HUES6 (cell line): ENCODE measurements around the gene MRPL4.

Experiments
- H3K27ac ChIP-seq: 2 replicates; pipeline ENCODE4 v1.7.0; 2013; ENCODE audit warnings: low read depth, mild to moderate bottlenecking, low read length, inconsistent platforms
- H3K27me3 ChIP-seq: 2 replicates; pipeline ENCODE4 v1.6.1; 2013; ENCODE audit warnings: low read length; ENCODE audit not compliant: control insufficient read depth, insufficient read depth
- H3K36me3 ChIP-seq: 2 replicates; pipeline ENCODE4 v1.6.1; 2013; ENCODE audit warnings: low read length; ENCODE audit not compliant: control insufficient read depth, insufficient read depth
- H3K4me1 ChIP-seq: 2 replicates; pipeline ENCODE4 v1.6.1; 2013; ENCODE audit warnings: low read length; ENCODE audit not compliant: control insufficient read depth, insufficient read depth
- H3K4me3 ChIP-seq: 2 replicates; pipeline ENCODE4 v1.5.1; 2013; ENCODE audit warnings: low read depth, low read length
- H3K9ac ChIP-seq: one replicate; pipeline ENCODE4 v1.6.1; 2013; ENCODE audit warnings: mild to moderate bottlenecking, low read length
- H3K9me3 ChIP-seq: 2 replicates; pipeline ENCODE4 v1.6.1; 2013; ENCODE audit warnings: low read depth, low read length; ENCODE audit not compliant: control insufficient read depth, insufficient read depth

MRPL4 gene

DNA sequence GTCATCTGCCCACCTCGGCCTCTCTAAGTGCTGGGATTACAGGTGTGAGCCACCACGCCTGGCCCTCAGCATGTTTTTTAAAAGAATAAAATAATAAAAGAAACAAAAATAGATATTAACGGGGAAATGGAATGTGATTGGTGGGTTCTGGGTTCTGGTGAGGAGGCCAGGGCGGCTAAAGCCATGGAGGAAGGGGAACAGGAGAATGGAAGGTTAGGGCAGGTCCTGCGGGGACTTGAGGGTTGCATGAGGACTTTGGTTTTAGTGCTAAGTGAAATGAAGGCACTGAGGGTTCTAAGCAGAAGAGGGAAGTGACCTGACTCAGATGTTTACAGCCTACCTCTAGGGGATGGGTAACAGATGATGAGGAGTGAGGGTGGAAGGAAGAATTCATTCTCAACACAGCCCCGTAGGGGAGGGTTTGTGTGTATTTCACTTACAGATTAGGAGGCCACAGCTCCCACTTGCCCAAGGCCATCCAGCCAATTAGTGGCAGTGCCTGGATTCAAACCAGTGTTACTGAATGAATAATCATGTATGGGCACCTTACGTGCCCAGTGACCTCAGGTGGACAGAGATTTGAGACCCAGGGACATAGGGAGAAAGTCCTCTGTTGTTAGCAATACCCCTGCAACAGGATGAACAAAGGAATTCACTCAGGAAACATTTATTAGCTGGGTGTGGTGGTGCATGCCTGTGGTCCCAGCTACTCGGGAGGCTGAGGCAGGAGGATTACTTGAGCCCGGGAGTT lies 6.7 kb upstream of the MRPL4 start:
- no peak overlapping the region for H3K9ac ChIP-seq
- no peaks in the 10 kb centered on the region for H3K27me3 ChIP-seq
- no peak overlapping the region for H3K27ac ChIP-seq
- H3K4me1 ChIP-seq: peaks cover 4% of the 10 kb centered on the region; the same call in 1 of the 2 replicates
- no peaks in the 10 kb centered on the region for H3K36me3 ChIP-seq
- no peak overlapping the region for H3K4me3 ChIP-seq
- H3K9me3 ChIP-seq: no peaks in the 10 kb centered on the region

GRCh38 chr19:10246511-10246910 lies 5.5 kb upstream of the MRPL4 start:
- no peaks in the 10 kb centered on the region for H3K9me3 ChIP-seq
- no peak overlapping the region for H3K9ac ChIP-seq
- no peak overlapping the region for H3K27ac ChIP-seq
- H3K36me3 ChIP-seq: no peaks in the 10 kb centered on the region
- H3K4me3 ChIP-seq: no peak overlapping the region
- H3K4me1 ChIP-seq: peaks cover 4% of the 10 kb centered on the region; the same call in 1 of the 2 replicates
- no peaks in the 10 kb centered on the region for H3K27me3 ChIP-seq

DNA sequence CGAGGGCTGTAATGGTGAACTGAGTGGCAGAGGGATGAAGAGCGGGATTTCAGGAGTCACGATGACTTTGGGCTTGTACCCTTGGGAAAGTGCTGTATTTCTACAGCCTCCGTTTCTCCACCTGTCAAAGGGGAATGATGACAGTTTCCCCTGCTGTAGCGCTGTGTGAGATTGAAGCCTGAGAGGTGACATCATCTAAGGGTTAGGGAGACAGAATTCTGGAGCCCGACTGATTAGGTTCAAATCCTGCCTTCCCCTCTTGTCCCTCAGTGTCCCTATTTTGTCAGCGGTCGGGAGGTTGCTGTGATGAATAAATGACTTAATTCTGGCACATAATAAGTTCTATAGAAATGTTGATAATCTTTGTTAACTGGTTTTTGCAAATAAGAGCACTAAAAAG lies 693 bp downstream of the MRPL4 start:
- peak overlapping the region; percentile 68 for H3K4me3 ChIP-seq
- no peaks in the 10 kb centered on the region for H3K9me3 ChIP-seq
- H3K4me1 ChIP-seq: peaks cover 4% of the 10 kb centered on the region
- H3K27ac ChIP-seq: peak overlapping the region; percentile 1; the same call in 1 of the 2 replicates
- no peaks in the 10 kb centered on the region for H3K27me3 ChIP-seq
- H3K9ac ChIP-seq: peak overlapping the region; percentile 75
- H3K36me3 ChIP-seq: peaks cover 35% of the 10 kb centered on the region

GRCh38 chr19:10254244-10254643 lies 2.2 kb downstream of the MRPL4 start:
- Histone ChIP-seq H3K9me3 (no peaks in the 10 kb centered on the region), H3K36me3 (peaks cover 46% of the 10 kb centered on the region), H3K4me1 (peaks cover 6% of the 10 kb centered on the region)

DNA sequence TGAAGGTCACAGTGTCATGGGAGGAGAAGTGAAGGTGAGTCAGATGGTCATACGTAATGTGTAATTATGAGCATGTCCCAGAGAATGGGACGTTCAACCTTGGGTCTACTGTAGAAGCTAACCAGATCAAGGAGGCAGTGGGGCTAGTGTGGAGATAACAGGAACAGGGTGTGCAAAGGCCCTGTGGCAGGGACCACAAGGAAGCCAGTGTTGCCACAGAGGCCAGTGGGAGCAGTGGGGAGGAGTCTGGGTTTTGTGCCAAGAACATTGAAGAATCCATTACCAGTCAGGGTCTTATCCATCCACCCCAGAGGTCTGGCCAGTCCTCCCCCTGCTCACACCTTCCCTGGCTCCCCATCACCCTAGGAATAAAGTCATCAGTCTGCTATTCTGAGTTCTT lies 3.3 kb downstream of the MRPL4 start:
- H3K9me3 ChIP-seq: no peaks in the 10 kb centered on the region
- peaks cover 7% of the 10 kb centered on the region for H3K4me1 ChIP-seq
- no peak overlapping the region for H3K27ac ChIP-seq
- peaks cover 53% of the 10 kb centered on the region for H3K36me3 ChIP-seq
- no peak overlapping the region for H3K4me3 ChIP-seq
- H3K27me3 ChIP-seq: no peaks in the 10 kb centered on the region
- H3K9ac ChIP-seq: no peak overlapping the region

More at GRCh38 chr19:10254244-10254643, 2.2 kb downstream of the MRPL4 start:
- no peak overlapping the region for H3K4me3 ChIP-seq
- no peak overlapping the region for H3K9ac ChIP-seq
- H3K27me3 ChIP-seq: no peaks in the 10 kb centered on the region
- H3K27ac ChIP-seq: no peak overlapping the region

DNA sequence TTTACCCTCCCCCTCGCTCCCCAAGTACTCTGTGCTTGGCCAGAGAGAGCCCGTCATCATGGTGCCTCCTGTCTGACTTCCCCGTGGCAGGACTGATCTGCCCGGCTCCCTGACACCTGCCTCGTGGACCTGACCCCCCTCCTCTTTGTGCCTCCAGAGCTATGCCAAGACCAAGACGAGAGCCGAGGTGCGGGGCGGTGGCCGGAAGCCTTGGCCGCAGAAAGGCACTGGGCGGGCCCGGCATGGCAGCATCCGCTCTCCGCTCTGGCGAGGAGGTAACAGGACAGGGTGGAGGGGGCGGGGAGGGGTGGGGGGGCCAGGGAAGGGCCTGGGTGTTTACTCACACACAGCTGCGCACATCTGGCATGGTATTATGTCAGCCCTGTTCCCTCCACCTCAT lies 4.5 kb downstream of the MRPL4 start:
- no peak overlapping the region for H3K9ac ChIP-seq
- H3K9me3 ChIP-seq: no peaks in the 10 kb centered on the region
- no peak overlapping the region for H3K4me3 ChIP-seq
- peaks cover 53% of the 10 kb centered on the region for H3K36me3 ChIP-seq
- no peak overlapping the region for H3K27ac ChIP-seq
- peaks cover 7% of the 10 kb centered on the region for H3K4me1 ChIP-seq
- H3K27me3 ChIP-seq: no peaks in the 10 kb centered on the region

- H3K4me1 ChIP-seq: peaks cover 7% of the 10 kb centered on the region
- H3K27ac ChIP-seq: no peak overlapping the region
- no peak overlapping the region for H3K9ac ChIP-seq
- H3K4me3 ChIP-seq: no peak overlapping the region
- peaks cover 53% of the 10 kb centered on the region for H3K36me3 ChIP-seq
- no peaks in the 10 kb centered on the region for H3K9me3 ChIP-seq
- no peaks in the 10 kb centered on the region for H3K27me3 ChIP-seq
Measured at GRCh38 chr19:10256970-10257615, 5.1 kb downstream of the MRPL4 start.

GRCh38 chr19:10258080-10258710 lies 6.2 kb downstream of the MRPL4 start:
- H3K9me3 ChIP-seq: no peaks in the 10 kb centered on the region
- peaks cover 53% of the 10 kb centered on the region for H3K36me3 ChIP-seq
- no peaks in the 10 kb centered on the region for H3K27me3 ChIP-seq
- no peak overlapping the region for H3K27ac ChIP-seq
- no peak overlapping the region for H3K9ac ChIP-seq
- peaks cover 3% of the 10 kb centered on the region; the same call in 1 of the 2 replicates for H3K4me1 ChIP-seq
- no peak overlapping the region for H3K4me3 ChIP-seq

GRCh38 chr19:10259162-10259905 lies 7.3 kb downstream of the MRPL4 start:
- Histone ChIP-seq H3K9ac (no peak overlapping the region), H3K4me3 (no peak overlapping the region), H3K27me3 (no peaks in the 10 kb centered on the region), H3K36me3 (peaks cover 46% of the 10 kb centered on the region), H3K9me3 (no peaks in the 10 kb centered on the region), H3K4me1 (peaks cover 3% of the 10 kb centered on the region; the same call in 1 of the 2 replicates), H3K27ac (no peak overlapping the region)

DNA sequence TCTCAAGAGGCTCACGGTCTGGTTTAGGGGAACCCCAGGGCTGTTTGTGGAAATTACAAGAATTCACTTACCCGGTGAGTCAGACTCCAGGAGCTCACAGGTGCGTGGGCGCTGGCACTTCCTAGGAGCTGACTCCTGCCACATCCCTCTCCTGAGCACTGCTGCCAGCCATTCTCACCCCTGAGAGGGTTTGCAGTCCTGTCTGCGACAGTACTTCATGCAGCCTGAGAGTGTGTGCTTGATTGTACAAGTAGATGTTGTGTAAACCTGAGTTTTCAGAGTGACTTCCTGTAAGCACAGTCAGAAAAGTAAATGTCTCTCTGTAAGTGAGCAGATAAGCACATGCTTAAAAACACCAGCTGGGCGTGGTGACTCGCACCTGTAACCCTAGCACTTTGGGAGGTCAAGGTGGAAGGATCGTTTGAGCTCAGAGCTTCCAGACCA lies 8.1 kb downstream of the MRPL4 start:
- H3K4me3 ChIP-seq: no peak overlapping the region
- H3K9ac ChIP-seq: no peak overlapping the region

More for the DNA sequence above, 8.1 kb downstream of the MRPL4 start:
- peaks cover 38% of the 10 kb centered on the region for H3K36me3 ChIP-seq
- H3K4me1 ChIP-seq: peaks cover 3% of the 10 kb centered on the region; the same call in 1 of the 2 replicates
- H3K9me3 ChIP-seq: no peaks in the 10 kb centered on the region
- no peak overlapping the region for H3K27ac ChIP-seq
- H3K27me3 ChIP-seq: no peaks in the 10 kb centered on the region
